H9 (cell line): ENCODE results near the gene PKNOX2. TPM values are rescaled to one million over a fixed set of nuclear protein-coding genes. Genes with fewer than 3 reads are reported as not detected.

Source experiments
- DNase-seq: peaks from one replicate; pipeline ENCODE4 v3.0.0-alpha.2; 2017
- H2AFZ ChIP-seq: one replicate; pipeline ENCODE4 v1.6.1; 2013; ENCODE audit warnings: mild to moderate bottlenecking, low read length, control low read depth, moderate library complexity
- H2AK5ac ChIP-seq: 2 replicates; pipeline ENCODE4 v1.6.1; 2013; ENCODE audit warnings: low read length, control low read depth, mixed read lengths; ENCODE audit not compliant: insufficient read length
- H2BK120ac ChIP-seq: one replicate; pipeline ENCODE4 v1.6.1; 2013; ENCODE audit warnings: low read depth, mild to moderate bottlenecking, low read length, control low read depth, inconsistent platforms; ENCODE audit not compliant: poor library complexity, severe bottlenecking
- H2BK12ac ChIP-seq: 2 replicates; pipeline ENCODE4 v1.6.1; 2013; ENCODE audit warnings: low read length, control low read depth, mixed read lengths, low read depth; ENCODE audit not compliant: insufficient read length
- H2BK15ac ChIP-seq: 2 replicates; pipeline ENCODE4 v1.6.1; 2013; ENCODE audit warnings: low read depth, low read length, control low read depth
- H2BK20ac ChIP-seq: one replicate; pipeline ENCODE4 v1.6.1; 2013; ENCODE audit warnings: low read depth, mild to moderate bottlenecking, low read length, control low read depth, inconsistent platforms; ENCODE audit not compliant: poor library complexity, severe bottlenecking
- H2BK5ac ChIP-seq: 2 replicates; pipeline ENCODE4 v1.6.1; 2013; ENCODE audit warnings: low read length, control low read depth, mixed read lengths; ENCODE audit not compliant: insufficient read length
- H3K14ac ChIP-seq: 2 replicates; pipeline ENCODE4 v1.6.1; 2013; ENCODE audit warnings: low read length, control low read depth; ENCODE audit not compliant: insufficient read depth
- H3K18ac ChIP-seq: 2 replicates; pipeline ENCODE4 v1.6.1; 2013; ENCODE audit warnings: low read depth, mild to moderate bottlenecking, mixed read lengths, low read length, control low read depth; ENCODE audit not compliant: insufficient read length
- H3K23ac ChIP-seq: 2 replicates; pipeline ENCODE4 v1.6.1; 2013; ENCODE audit warnings: low read length, control low read depth, mixed read lengths, low read depth; ENCODE audit not compliant: insufficient read length
- H3K23me2 ChIP-seq: 2 replicates; pipeline ENCODE4 v1.6.1; 2013; ENCODE audit warnings: low read depth, mild to moderate bottlenecking, mixed read lengths, low read length, control low read depth; ENCODE audit not compliant: insufficient read length, poor library complexity, severe bottlenecking
- H3K27ac ChIP-seq: 2 replicates; pipeline ENCODE4 v1.5.1; 2013; ENCODE audit warnings: low read length, control low read depth, mixed read lengths, low read depth; ENCODE audit not compliant: insufficient read length
- H3K27me3 ChIP-seq: 2 replicates; pipeline ENCODE4 v1.6.1; 2013; ENCODE audit warnings: low read length, control low read depth, inconsistent platforms; ENCODE audit not compliant: insufficient read depth
- H3K4ac ChIP-seq: 2 replicates; pipeline ENCODE4 v1.6.1; 2013; ENCODE audit warnings: low read depth, mild to moderate bottlenecking, control low read depth, inconsistent platforms, low read length, moderate library complexity
- H3K4me1 ChIP-seq: 2 replicates; pipeline ENCODE4 v1.6.1; 2013; ENCODE audit warnings: low read length, control low read depth, inconsistent platforms; ENCODE audit not compliant: insufficient read depth
- H3K4me2 ChIP-seq: 2 replicates; pipeline ENCODE4 v1.6.1; 2013; ENCODE audit warnings: low read length, control low read depth, mixed read lengths; ENCODE audit not compliant: insufficient read length, insufficient read depth
- H3K56ac ChIP-seq: 2 replicates; pipeline ENCODE4 v1.6.1; 2013; ENCODE audit warnings: low read depth, mild to moderate bottlenecking, mixed read lengths, low read length, control low read depth; ENCODE audit not compliant: insufficient read length
- H3K79me1 ChIP-seq: 2 replicates; pipeline ENCODE4 v1.6.1; 2013; ENCODE audit warnings: low read depth, mild to moderate bottlenecking, moderate library complexity, low read length, control low read depth, inconsistent platforms; ENCODE audit not compliant: insufficient read depth, poor library complexity, severe bottlenecking
- H3K79me2 ChIP-seq: 2 replicates; pipeline ENCODE4 v1.6.1; 2013; ENCODE audit warnings: low read length, control low read depth, inconsistent platforms; ENCODE audit not compliant: insufficient read depth
- H3K9ac ChIP-seq: 2 replicates; pipeline ENCODE4 v1.6.1; 2013; ENCODE audit warnings: low read length, control low read depth, mixed read lengths; ENCODE audit not compliant: insufficient read length; ENCODE audit errors: extremely low read depth
- H3K9me3 ChIP-seq: one replicate; pipeline ENCODE4 v1.6.1; 2013; ENCODE audit warnings: low read depth, low read length, inconsistent platforms; ENCODE audit not compliant: control insufficient read depth
- H3T11ph ChIP-seq: one replicate; pipeline ENCODE4 v1.6.1; 2013; ENCODE audit warnings: mild to moderate bottlenecking, low read length, control low read depth, inconsistent platforms
- H4K20me1 ChIP-seq: one replicate; pipeline ENCODE4 v1.6.1; 2013; ENCODE audit not compliant: control insufficient read depth, insufficient read length, insufficient read depth
- H4K5ac ChIP-seq: 2 replicates; pipeline ENCODE4 v1.6.1; 2013; ENCODE audit warnings: low read depth, mild to moderate bottlenecking, mixed read lengths, low read length, control low read depth; ENCODE audit not compliant: insufficient read length
- H4K8ac ChIP-seq: replicated peaks from 2 replicates; pipeline ENCODE4 v1.6.1; 2013; ENCODE audit warnings: low read length, control low read depth, mixed read lengths, low read depth; ENCODE audit not compliant: insufficient read length
- H4K91ac ChIP-seq: 2 replicates; pipeline ENCODE4 v1.6.1; 2013; ENCODE audit warnings: low read depth, mild to moderate bottlenecking, moderate library complexity, mixed read lengths, low read length, control low read depth; ENCODE audit not compliant: insufficient read length
- H3K27ac Mint-ChIP-seq, 3 experiments: 2 replicates in 2 of 3; 3 replicates in 1 of 3; pipeline ENCODE4 v1.8.0; 2020 to 2021; ENCODE audit warnings: mixed read lengths in 3 of 3, mild to moderate bottlenecking in 1 of 3, moderate library complexity in 1 of 3
- H3K27me3 Mint-ChIP-seq: 2 replicates; pipeline ENCODE4 v1.8.0; 2021; ENCODE audit warnings: low read depth, mild to moderate bottlenecking, moderate library complexity, mixed read lengths
- H3K36me3 Mint-ChIP-seq, 3 experiments: 2 replicates in 2 of 3; 3 replicates in 1 of 3; pipeline ENCODE4 v1.8.0; 2020 to 2021; ENCODE audit warnings: low read depth in 3 of 3, mixed read lengths in 3 of 3; ENCODE audit not compliant: insufficient read depth in 1 of 3
- H3K4me1 Mint-ChIP-seq, 2 experiments: 2 replicates each; pipeline ENCODE4 v1.8.0; 2020; ENCODE audit warnings: mixed read lengths in 2 of 2
- H3K4me3 Mint-ChIP-seq, 2 experiments: 2 replicates in 1 of 2; 3 replicates in 1 of 2; pipeline ENCODE4 v1.8.0; 2020 to 2021; ENCODE audit warnings: mild to moderate bottlenecking in 2 of 2, mixed read lengths in 2 of 2, moderate library complexity in 1 of 2
- H3K9me3 Mint-ChIP-seq, 2 experiments: 2 replicates in 1 of 2; 3 replicates in 1 of 2; pipeline ENCODE4 v1.8.0; 2020; ENCODE audit warnings: mild to moderate bottlenecking in 2 of 2, mixed read lengths in 2 of 2, moderate library complexity in 1 of 2
- WGBS: extraction: QIAGEN DNeasy Blood & Tissue Kit; methylation state at CpG from one replicate; pipeline ENCODE4 v1.1.7; 2013; ENCODE audit warnings: missing lambda C conversion rate, low lambda C conversion rate, mixed read lengths; ENCODE audit not compliant: insufficient read length; ENCODE audit errors: extremely low coverage; 5-methylcytosine and 5-hydroxymethylcytosine counted together
- total RNA-seq: library from RNA; stranded (reverse); gene quantifications from 2 replicates; pipeline ENCODE4 v1.2.1, GENCODE V29; 2021
- TF ChIP-seq, protein P1 (sequence below): fragments of 200-600 bp; sonication (generic); conservative IDR thresholded peaks from 3 replicates; pipeline ENCODE4 v1.8.0; 2021; ENCODE audit warnings: antibody characterized with exemption, mild to moderate bottlenecking

Gene PKNOX2
- total RNA-seq, 1 experiment from 2014 or later: 1.3 TPM

DNA sequence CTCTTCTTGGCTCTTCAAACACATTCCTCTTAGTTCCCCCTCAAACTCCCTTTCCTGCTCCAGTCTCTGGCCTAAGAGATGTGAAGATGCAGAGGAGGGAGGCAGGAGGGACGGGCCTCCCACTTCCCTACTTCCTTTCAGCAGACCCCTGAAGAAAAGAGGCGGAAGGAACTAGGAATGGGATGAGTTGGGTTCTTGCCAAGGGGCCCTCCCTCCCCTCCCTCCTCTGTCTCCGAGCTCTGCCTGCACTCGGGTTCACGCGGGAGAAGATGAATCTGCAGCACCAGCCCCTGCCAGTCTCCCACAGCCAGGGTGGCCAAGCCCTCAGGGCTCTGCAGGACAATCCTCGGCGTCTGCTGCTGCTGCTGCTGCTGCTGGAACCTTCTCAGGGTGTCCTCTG lies 24.3 kb upstream of the PKNOX2 start:
- Mint-ChIP-seq H3K36me3 (no peaks in the 10 kb centered on the region), H3K4me1 (peaks cover 55 to 63% of the 10 kb centered on the region in 2 experiments), H3K27me3 (peaks cover 87% of the 10 kb centered on the region), H3K4me3 (no peak overlapping the region), H3K9me3 (0 out of 5 replicates have a peak, but pooled peaks cover 0 to 3% of the 10 kb centered on the region in 2 experiments), H3K27ac (no peak overlapping the region)
- Histone ChIP-seq H3K18ac (no peak overlapping the region), H2AFZ (no peak overlapping the region), H4K20me1 (peaks cover 3% of the 10 kb centered on the region), H3K14ac (no peak overlapping the region), H3K4ac (no peak overlapping the region), H2BK12ac (no peak overlapping the region), H3K56ac (no peak overlapping the region), H2BK15ac (no peak overlapping the region), H3K79me1 (no peaks in the 10 kb centered on the region), H3K4me2 (no peak overlapping the region), H3K27ac (no peak overlapping the region), H3K27me3 (peaks cover 33% of the 10 kb centered on the region; the same call in 1 of the 2 replicates), H3K9ac (no peak overlapping the region), H3K4me1 (peaks cover 15% of the 10 kb centered on the region; the same call in 1 of the 2 replicates), H2AK5ac (no peak overlapping the region), H2BK20ac (no peak overlapping the region), H4K91ac (no peak overlapping the region), H3K23me2 (no peaks in the 10 kb centered on the region), H3K9me3 (no peaks in the 10 kb centered on the region), H3K79me2 (no peaks in the 10 kb centered on the region), H2BK120ac (no peak overlapping the region), H4K5ac (no peak overlapping the region), H2BK5ac (no peak overlapping the region), H3K23ac (no peak overlapping the region), H3T11ph (no peak overlapping the region), H4K8ac (no peak overlapping the region)
- TF ChIP-seq, protein P1, sequence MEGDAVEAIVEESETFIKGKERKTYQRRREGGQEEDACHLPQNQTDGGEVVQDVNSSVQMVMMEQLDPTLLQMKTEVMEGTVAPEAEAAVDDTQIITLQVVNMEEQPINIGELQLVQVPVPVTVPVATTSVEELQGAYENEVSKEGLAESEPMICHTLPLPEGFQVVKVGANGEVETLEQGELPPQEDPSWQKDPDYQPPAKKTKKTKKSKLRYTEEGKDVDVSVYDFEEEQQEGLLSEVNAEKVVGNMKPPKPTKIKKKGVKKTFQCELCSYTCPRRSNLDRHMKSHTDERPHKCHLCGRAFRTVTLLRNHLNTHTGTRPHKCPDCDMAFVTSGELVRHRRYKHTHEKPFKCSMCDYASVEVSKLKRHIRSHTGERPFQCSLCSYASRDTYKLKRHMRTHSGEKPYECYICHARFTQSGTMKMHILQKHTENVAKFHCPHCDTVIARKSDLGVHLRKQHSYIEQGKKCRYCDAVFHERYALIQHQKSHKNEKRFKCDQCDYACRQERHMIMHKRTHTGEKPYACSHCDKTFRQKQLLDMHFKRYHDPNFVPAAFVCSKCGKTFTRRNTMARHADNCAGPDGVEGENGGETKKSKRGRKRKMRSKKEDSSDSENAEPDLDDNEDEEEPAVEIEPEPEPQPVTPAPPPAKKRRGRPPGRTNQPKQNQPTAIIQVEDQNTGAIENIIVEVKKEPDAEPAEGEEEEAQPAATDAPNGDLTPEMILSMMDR: no peak
- no CpG with 5 or more reads among the region's 8 CpGs for WGBS
- no peak for DNase-seq
